ENCODE results near the gene SOX5.

Gene SOX5

DNA sequence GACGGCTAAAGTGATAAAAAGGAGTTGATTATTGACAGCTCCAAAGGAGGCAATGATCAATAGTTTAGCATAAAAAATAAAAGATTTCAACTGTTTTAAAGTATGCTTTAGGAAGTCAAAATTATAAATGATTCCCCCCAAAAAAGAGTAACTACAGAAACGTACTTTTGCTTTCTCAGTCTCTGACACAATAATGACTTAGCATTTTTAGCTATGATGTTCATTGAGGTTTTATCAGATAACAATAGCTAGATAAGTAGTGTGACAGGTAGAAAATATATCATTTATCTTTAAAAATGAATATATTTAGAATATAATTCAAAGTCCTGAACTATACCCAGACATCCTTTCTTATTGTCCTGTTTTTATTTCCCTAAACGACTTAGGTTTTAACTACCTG is 352.9 kb downstream of the SOX5 start:
- no peak for DNase-seq (ENCODE audit: low spot score)

- no peak for DNase-seq (ENCODE audit: low spot score)
Measured at GRCh38 chr12:23587833-23588559, 361.5 kb downstream of the SOX5 start.

DNA sequence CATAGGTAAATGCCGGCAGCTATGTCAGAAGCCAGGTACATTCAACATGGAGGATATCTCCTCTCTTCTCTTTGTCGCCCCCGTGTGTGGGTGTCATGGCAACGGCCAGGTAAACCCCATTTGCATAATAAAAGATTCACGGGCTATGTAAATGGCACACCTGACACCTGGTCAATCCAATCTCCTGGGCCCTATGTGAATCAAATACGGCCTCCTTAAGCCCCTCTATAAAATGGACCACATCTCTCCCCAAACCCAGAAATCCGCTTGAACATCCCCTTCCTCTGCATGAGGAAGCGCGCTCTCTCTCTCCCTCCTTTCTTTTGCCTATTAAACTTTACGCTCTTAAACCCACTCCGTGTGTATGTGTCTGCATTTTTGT is 363.7 kb downstream of the SOX5 start:
- DNase-seq (ENCODE audit: low spot score), result no peak

GRCh38 chr12:23585156-23585781 is 364.2 kb downstream of the SOX5 start:
- no peak for DNase-seq (ENCODE audit: low spot score)

DNA sequence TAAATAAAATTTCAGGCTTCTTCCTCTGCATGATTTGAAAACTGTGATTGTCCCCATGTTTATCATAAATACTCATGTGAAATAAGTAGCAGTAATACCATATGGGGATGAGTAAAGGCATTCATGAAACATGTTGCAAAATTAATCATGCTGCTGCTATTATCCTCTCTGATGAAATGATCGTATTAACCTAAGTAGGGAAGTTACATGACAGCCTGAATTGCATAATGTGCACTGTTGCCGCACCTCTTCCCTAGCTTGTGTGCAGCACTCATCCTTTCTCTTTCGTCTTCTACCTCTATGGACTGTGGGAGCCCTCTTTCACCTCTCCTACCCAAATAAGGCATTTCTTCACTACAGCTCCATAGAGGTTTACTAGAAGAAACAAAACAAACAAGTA is 367.6 kb downstream of the SOX5 start:
- no peak for DNase-seq (ENCODE audit: low spot score)

- no peak for DNase-seq (ENCODE audit: low spot score)
Measured at GRCh38 chr12:23579257-23579656, 370.2 kb downstream of the SOX5 start.

GRCh38 chr12:23576372-23576771 is 373.1 kb downstream of the SOX5 start:
- no peak for DNase-seq (ENCODE audit: low spot score)

GRCh38 chr12:23569356-23569755 is 380.1 kb downstream of the SOX5 start:
- DNase-seq (ENCODE audit: low spot score), result no peak

DNA sequence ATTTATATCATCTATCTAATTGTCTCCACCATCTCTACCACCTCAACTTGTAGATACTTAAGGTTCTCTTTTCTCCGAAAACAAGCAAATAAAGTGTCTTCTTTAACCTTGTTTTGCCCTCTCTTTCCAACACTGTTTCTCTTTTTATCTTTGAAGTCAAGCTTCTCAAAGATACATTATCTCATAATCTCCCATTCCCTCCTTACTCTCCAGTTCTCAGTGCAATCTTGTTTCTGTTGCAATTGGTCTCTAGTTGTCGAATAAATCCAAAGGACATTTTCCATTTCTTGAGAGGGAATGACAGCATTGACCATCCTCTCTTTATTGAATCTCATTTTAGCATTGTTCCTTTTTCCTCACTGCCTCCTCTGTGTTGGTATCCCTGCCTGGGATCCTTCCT is 383.3 kb downstream of the SOX5 start:
- DNase-seq (ENCODE audit: low spot score), result no peak

GRCh38 chr12:23564451-23565152 is 384.9 kb downstream of the SOX5 start:
- DNase-seq (ENCODE audit: low spot score), result no peak

GRCh38 chr12:23561364-23562345 is 387.8 kb downstream of the SOX5 start:
- no peak for DNase-seq (ENCODE audit: low spot score)

GRCh38 chr12:23560611-23561010 is 388.9 kb downstream of the SOX5 start:
- DNase-seq (ENCODE audit: low spot score), result no peak

DNA sequence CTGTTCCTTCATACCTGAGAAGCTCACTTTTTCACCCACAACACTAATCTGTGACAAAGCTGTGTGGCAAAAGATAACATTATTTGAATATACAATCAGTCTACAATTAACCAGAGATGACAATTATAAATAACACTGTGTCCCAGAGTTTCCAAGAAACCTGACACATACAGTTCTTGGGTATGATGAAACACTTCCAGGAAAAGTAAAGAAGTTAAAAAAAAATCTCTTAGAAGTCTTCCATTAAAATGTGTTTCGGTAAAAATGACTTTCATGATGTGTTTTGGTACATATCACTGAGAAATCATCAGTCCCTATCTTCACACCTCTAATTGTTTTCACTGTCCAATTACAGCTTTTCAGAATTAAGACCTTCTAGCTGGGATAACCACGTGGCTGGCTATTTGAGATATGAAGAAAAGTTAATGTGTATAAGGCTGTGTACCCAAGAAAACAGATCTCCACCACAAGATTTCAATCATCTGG is 390.2 kb downstream of the SOX5 start:
- DNase-seq (ENCODE audit: low spot score), result no peak

DNA sequence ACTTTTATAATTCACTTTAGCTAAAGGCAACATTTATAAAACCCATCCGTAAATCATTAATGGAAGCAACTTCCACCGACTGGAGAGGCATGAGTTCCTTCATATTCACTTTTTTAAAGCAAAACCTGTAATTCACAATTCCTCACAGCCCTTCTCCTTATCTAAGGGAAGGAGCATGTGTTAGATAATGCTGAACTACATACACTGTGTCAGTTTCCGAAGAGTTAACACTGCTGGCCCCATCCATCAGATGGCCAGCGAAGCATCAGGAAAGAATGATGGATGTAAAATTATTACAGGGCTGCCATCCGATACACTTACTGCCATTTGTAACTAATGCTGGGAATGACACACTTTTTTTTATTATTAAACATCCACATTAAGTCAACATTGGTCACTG is 392.8 kb downstream of the SOX5 start:
- no peak for DNase-seq (ENCODE audit: low spot score)

GRCh38 chr12:23555825-23556207 is 393.7 kb downstream of the SOX5 start:
- DNase-seq (ENCODE audit: low spot score), result no peak

- no peak for DNase-seq (ENCODE audit: low spot score)
Measured at GRCh38 chr12:23555180-23555824, 394.2 kb downstream of the SOX5 start.

- DNase-seq (ENCODE audit: low spot score), result no peak
Measured at GRCh38 chr12:23552417-23552816, 397.1 kb downstream of the SOX5 start.

- DNase-seq (ENCODE audit: low spot score), result no peak
Measured at GRCh38 chr12:23550753-23551152, 398.7 kb downstream of the SOX5 start.

DNA sequence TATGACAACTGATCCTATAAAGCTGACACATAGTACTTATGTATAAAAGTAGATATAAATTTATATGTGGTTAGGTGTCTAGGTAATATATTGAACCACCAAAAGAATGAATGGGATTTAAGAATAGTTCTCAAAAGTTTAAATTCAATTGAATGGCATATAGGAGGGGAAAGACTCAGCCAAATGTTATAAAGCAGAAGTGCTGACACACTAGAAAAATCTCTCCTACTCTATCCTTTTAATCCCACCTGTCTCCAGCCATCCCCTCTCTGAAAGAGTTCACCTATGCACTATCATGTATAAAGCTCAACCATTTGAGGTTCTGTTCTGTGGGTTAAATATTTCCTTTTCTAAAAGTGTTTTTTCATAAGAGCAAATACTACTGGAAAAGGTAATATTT is 400.7 kb downstream of the SOX5 start:
- DNase-seq (ENCODE audit: low spot score), result no peak

DNA sequence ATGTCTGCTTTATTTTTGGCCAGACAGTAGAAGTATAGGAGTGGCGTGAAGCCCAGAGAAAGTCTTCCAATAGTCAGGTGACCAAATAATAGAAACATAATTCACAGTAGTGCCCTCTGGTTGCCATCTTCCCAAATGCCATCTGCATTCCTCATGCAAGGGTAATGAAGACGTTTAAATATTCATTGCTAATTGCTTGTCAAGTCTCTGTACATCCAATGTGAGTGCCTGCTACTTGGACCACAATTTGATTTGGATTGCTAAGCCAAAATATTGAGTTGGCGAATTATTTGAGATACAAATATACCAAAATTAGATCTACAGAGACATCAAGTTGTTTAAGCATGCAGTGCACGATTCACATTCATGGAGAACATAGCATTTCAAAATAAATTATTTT is 402.7 kb downstream of the SOX5 start:
- DNase-seq (ENCODE audit: low spot score), result no peak

- no peak for DNase-seq (ENCODE audit: low spot score)
Measured at GRCh38 chr12:23543767-23544166, 405.7 kb downstream of the SOX5 start.

GRCh38 chr12:23542187-23542586 is 407.3 kb downstream of the SOX5 start:
- no peak for DNase-seq (ENCODE audit: low spot score)

Data from CD4-positive, alpha-beta T cell treated with Interleukin-6 at 100 ng/mL for 8 hours (primary cell).